GM12801 (cell line): Measurements from ENCODE around the gene PKLR.

Source experiments
- TF ChIP-seq, protein P1 (sequence below): IDR thresholded peaks from one replicate; pipeline ENCODE4 v1.5.1; 2011; ENCODE audit warnings: control low read depth; ENCODE audit not compliant: insufficient read length; ENCODE audit errors: extremely low read depth

The PKLR gene

DNA sequence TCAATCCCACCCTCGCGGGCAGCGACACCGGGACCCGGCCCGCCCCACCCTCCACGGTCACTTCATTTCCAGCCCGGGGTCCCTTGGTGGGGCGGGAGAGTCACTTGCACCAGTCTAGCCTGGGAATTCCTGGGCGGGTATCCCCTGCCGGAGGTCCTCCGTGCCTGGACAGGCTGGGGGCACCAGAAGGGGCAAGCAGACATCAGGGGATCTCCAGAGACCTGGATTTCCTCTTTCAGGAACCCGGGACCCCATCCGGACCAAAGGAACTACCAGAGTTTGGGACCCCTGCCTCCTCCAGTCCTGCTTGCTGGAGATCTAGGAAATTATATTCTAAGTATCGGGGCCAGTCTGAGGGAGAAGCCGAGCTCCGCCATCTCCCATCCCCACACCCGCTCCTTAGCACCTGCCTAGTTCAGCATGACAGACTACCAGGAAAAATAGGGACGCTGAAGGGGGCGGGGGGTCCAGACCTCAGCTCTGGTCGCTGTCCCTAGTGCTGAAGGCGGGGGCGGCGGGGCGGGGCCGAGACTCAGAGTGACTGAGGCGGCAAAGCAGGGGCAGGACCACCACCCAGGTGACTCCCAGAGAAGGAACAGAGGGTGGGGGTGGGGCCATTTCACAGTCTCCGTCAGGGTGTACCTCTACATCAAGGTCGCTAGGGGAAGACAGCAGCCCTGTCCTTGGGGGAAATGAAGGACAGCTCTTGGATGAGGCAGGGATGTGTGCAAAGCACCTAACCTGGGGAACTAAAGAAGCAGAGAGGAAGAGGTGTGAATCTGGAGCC is 23.1 kb downstream of the PKLR start:
- TF ChIP-seq, protein P1, sequence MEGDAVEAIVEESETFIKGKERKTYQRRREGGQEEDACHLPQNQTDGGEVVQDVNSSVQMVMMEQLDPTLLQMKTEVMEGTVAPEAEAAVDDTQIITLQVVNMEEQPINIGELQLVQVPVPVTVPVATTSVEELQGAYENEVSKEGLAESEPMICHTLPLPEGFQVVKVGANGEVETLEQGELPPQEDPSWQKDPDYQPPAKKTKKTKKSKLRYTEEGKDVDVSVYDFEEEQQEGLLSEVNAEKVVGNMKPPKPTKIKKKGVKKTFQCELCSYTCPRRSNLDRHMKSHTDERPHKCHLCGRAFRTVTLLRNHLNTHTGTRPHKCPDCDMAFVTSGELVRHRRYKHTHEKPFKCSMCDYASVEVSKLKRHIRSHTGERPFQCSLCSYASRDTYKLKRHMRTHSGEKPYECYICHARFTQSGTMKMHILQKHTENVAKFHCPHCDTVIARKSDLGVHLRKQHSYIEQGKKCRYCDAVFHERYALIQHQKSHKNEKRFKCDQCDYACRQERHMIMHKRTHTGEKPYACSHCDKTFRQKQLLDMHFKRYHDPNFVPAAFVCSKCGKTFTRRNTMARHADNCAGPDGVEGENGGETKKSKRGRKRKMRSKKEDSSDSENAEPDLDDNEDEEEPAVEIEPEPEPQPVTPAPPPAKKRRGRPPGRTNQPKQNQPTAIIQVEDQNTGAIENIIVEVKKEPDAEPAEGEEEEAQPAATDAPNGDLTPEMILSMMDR, result no peak

DNA sequence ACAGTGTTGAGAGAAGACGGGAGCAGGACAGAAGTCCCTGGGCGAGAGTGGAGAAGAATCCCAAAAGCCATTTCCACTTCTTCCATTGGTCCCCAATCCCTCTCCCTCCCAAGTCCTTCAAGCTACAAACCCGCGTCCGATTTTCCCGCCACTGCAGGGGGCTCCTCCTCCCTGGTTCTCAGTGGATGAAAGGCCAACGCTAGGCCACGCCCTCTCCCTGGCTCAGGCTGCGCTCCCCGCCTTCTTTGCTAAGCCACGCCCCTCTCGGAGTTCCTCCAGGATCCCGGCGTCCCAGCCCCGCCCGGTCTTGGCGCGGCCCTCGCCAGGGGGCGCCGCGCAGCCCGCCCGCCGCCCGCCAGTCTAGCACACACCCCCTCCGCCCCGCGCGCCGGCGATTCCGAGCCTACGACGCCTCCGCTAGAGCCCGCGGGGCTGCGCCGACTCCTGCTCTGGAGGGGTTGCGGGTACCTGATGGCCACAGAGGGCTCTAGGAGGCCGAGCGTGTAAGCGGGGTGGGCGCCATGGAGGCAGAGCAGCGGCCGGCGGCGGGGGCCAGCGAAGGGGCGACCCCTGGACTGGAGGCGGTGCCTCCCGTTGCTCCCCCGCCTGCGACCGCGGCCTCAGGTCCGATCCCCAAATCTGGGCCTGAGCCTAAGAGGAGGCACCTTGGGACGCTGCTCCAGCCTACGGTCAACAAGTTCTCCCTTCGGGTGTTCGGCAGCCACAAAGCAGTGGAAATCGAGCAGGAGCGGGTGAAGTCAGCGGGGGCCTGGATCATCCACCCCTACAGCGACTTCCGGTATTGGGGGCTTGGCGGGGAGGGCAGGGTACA is 24.0 kb downstream of the PKLR start, which contains the start of gene HCN3:
Gene HCN3 (plus strand): TSS at position 394 of the 832 bp plus-strand sequence. CDS start 128 bp downstream, at position 522.
- TF ChIP-seq, protein P1, result no peak

DNA sequence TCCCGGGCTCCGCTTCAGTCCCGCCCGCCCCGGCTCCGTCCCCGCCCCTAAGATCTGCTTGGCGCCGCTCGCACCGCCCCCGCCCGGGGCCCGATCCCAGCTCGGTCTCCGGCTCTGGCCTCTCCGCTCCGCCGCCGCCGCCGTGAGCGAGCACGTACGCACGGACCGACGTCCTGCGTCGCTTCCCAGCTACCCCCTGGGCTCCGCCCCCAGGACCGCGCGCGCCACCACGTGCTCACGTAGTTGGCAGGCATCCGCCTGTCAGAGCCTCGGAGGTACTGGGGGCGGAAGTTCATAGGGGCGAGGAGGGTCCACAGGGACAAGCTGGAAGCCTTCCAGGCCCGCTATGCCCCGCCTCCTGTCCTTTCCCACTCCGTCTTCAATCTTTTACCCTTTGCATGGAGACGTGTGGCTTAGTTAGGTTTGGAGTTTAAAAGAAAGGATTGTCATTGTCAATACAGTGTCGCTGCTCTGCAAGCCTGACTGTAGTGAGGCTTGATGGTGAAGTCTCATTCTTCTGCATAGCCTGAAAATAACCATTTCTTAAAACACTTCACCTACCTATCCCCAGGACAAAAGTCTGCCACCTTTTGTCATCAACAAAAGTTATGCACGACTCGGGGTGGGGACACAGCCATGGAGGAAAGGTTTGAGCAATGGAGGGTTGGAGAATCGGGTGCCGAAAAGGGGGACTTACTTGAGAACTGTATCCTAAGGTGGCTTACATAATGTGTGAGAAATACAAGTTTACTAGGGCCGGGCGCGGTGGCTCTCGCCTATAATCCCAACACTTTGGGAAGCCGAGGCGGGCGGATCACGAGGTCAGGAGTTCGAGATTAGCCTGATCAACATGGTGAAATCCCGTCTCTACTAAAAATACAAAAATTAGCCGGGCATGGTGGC is 27.6 kb downstream of the PKLR start, which contains the start of gene CLK2:
Gene CLK2 (minus strand): TSS at position 162 of the 903 bp plus-strand sequence. CDS start 2,527 bp downstream, outside the sequence.
- TF ChIP-seq, protein P1, result no peak

DNA sequence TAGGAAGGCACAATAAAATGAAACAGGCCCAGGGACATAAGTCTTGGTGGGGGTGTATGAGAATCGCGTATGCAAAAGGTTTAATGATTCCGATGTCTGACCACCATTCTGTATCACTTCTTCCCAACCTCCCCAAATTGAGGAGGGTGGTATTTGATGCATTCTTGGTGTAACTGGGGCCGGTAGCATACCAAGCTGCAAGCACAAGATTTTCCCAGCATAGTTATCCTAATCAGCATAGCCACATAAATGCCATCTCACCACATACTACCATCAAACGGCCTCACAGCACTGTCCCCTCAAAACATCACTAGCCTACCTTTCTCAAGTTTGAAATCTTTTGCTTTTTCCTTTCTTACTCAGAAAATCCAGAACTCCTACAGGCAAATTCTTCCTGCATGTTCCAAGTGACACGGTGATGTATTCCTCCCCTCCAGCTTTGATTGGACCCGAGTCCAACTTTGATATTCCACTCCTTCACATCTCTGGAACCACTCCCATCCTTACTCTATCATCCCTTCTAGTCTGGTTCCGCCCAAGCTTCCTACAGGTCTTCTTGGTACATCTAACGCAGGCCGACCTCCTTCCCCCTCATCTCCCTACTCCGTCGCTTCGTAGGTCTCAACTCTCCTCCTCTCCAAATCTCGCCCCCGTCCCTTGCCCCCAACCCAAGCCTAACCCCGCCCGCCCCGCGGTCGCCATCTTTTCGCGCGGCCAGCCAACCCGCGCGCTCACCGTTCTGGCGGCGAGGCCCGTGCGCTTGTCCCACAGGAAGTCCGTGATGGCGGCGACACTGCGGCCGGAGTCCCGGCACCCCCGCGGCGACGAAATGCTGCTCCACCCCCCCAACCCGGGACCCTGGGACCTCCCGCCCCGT is 28.5 kb downstream of the PKLR start:
- TF ChIP-seq, protein P1, result no peak

DNA sequence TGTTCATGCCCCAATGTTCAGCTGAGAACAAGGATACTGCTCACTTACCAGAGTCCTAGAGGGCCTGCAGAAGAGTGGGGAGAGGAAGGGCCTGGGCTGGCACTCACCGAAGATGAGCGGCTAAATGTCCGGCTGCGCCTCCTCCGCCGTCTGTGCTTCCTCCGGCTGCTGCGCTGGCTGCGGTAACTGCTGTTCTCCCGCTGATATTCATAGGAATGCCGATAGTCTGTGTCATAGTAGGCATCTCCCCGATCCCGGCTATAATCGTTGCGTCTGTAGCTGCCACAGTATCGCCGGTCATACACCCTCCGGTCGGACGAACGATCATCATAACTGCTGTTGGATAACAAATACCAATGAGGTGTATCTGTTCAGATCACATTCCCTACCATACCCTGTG is 31.9 kb downstream of the PKLR start:
- TF ChIP-seq, protein P1, result no peak

DNA sequence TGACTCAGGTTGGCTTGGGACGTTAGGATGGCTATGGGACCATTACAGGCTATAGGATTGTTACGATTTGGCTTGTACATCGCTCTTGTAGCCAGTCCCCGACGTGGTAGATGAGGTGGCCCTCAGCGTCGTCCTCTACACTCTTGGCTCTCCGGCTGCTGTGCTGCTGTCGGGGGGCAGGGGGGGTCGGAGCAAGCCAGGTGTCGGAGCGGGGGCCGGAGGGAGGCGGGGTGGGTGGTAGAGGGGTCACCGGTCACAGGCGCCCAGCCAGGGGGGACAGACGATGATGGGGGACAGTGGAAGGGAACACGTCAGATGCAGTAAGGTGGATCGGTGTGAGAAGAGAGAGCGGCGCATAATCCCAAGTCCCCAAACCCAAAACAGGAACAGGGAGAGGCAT is 32.6 kb downstream of the PKLR start:
- TF ChIP-seq, protein P1, result no peak
